GM23338 (cell line): ENCODE measurements around the gene ADD1. TPM values are rescaled to one million over a fixed set of nuclear protein-coding genes. Genes with fewer than 3 reads are reported as not detected.

Source experiments
- ATAC-seq: fragments of 200-7000 bp; cut with Tn5 transposase; 3 replicates; pipeline ENCODE4 v1.9.1; 2020
- DNase-seq: peaks from one replicate; pipeline ENCODE4 v3.0.0-alpha.2; 2015; ENCODE audit warnings: low spot score
- H2AFZ ChIP-seq: fragments of 200-600 bp; sonication (generic); 2 replicates; pipeline ENCODE4 v1.8.0; 2016; ENCODE audit warnings: antibody characterized with exemption, mild to moderate bottlenecking, moderate library complexity
- H3F3A ChIP-seq: fragments of 200-600 bp; sonication (generic); replicated peaks from 2 replicates; pipeline ENCODE4 v1.8.0; 2017; ENCODE audit warnings: antibody characterized with exemption, mixed run types, low read depth
- H3K27ac ChIP-seq: fragments of 200-600 bp; sonication (generic); 2 replicates; pipeline ENCODE4 v1.6.1; 2016; ENCODE audit warnings: low read depth
- H3K27me3 ChIP-seq: fragments of 200-600 bp; sonication (generic); 2 replicates; pipeline ENCODE4 v1.8.0; 2016; ENCODE audit warnings: mild to moderate bottlenecking, mixed run types, moderate library complexity; ENCODE audit not compliant: insufficient read depth
- H3K36me3 ChIP-seq: fragments of 200-600 bp; sonication (generic); 2 replicates; pipeline ENCODE4 v1.8.0; 2016; ENCODE audit warnings: mild to moderate bottlenecking; ENCODE audit not compliant: insufficient read depth
- H3K4me1 ChIP-seq: fragments of 200-600 bp; sonication (generic); 2 replicates; pipeline ENCODE4 v1.8.0; 2016; ENCODE audit warnings: mild to moderate bottlenecking, moderate library complexity; ENCODE audit not compliant: insufficient read depth
- H3K4me2 ChIP-seq: fragments of 200-600 bp; sonication (generic); 2 replicates; pipeline ENCODE4 v1.7.1; 2017; ENCODE audit warnings: mixed run types
- H3K4me3 ChIP-seq: fragments of 200-600 bp; sonication (generic); 2 replicates; pipeline ENCODE4 v1.6.1; 2016; ENCODE audit warnings: mixed run types
- H3K79me2 ChIP-seq: fragments of 200-600 bp; sonication (generic); replicated peaks from 2 replicates; pipeline ENCODE4 v1.8.0; 2017; ENCODE audit warnings: mild to moderate bottlenecking; ENCODE audit not compliant: insufficient read depth
- H3K9me2 ChIP-seq: fragments of 200-600 bp; sonication (generic); 2 replicates; pipeline ENCODE4 v1.8.0; 2017; ENCODE audit not compliant: insufficient read depth
- H4K20me1 ChIP-seq: fragments of 200-600 bp; sonication (generic); replicated peaks from 2 replicates; pipeline ENCODE4 v1.8.0; 2017; ENCODE audit warnings: mild to moderate bottlenecking; ENCODE audit not compliant: insufficient read depth
- H3K27ac Mint-ChIP-seq: 2 replicates; pipeline ENCODE4 v1.8.0; 2020; ENCODE audit warnings: inconsistent platforms, mild to moderate bottlenecking, moderate library complexity, mixed read lengths
- H3K27me3 Mint-ChIP-seq: 3 replicates; pipeline ENCODE4 v1.8.0; 2022; ENCODE audit warnings: low read depth, mild to moderate bottlenecking, moderate library complexity, mixed read lengths, inconsistent platforms; ENCODE audit not compliant: insufficient read depth, poor library complexity
- H3K36me3 Mint-ChIP-seq: 3 replicates; pipeline ENCODE4 v1.8.0; 2021; ENCODE audit warnings: low read depth, mild to moderate bottlenecking, inconsistent platforms, moderate library complexity, mixed read lengths
- H3K4me1 Mint-ChIP-seq: 3 replicates; pipeline ENCODE4 v1.8.0; 2020; ENCODE audit warnings: mild to moderate bottlenecking, inconsistent platforms, mixed read lengths
- H3K4me3 Mint-ChIP-seq: 3 replicates; pipeline ENCODE4 v1.8.0; 2021; ENCODE audit warnings: moderate library complexity, mild to moderate bottlenecking, inconsistent platforms, mixed read lengths
- H3K9me3 Mint-ChIP-seq: 3 replicates; pipeline ENCODE4 v1.8.0; 2020; ENCODE audit warnings: moderate library complexity, mild to moderate bottlenecking, inconsistent platforms, mixed read lengths
- EZH2 ChIP-seq: fragments of 200-600 bp; sonication (generic); IDR thresholded peaks from one replicate; pipeline ENCODE4 v1.8.0; 2017; ENCODE audit warnings: antibody characterized with exemption, mild to moderate bottlenecking, low read depth; ENCODE audit not compliant: unreplicated experiment
- EZH2phosphoT487 ChIP-seq: fragments of 200-600 bp; sonication (generic); IDR thresholded peaks from one replicate; pipeline ENCODE4 v1.8.1; 2018; ENCODE audit warnings: antibody characterized with exemption; ENCODE audit not compliant: unreplicated experiment
- JUNB ChIP-seq: IDR thresholded peaks from one replicate; pipeline ENCODE4 v1.6.1; 2016; ENCODE audit warnings: antibody characterized with exemption; ENCODE audit not compliant: unreplicated experiment
- NANOG ChIP-seq: IDR thresholded peaks from 2 replicates; pipeline ENCODE4 v1.6.1; 2016; ENCODE audit warnings: antibody characterized with exemption, borderline replicate concordance
- POLR2AphosphoS5 ChIP-seq: IDR thresholded peaks from 2 replicates; pipeline ENCODE4 v1.6.1; 2016; ENCODE audit warnings: antibody characterized with exemption, low read depth
- ZNF114 ChIP-seq: fragments of 250-450 bp; sonication (Bioruptor Pico); IDR thresholded peaks from 2 replicates; pipeline ENCODE4 v1.5.0; 2020; ENCODE audit warnings: mild to moderate bottlenecking, moderate library complexity
- ZNF462 ChIP-seq: fragments of 250-450 bp; sonication (Bioruptor Pico); IDR thresholded peaks from 2 replicates; pipeline ENCODE4 v1.5.0; 2020; ENCODE audit warnings: mild to moderate bottlenecking, moderate library complexity
- polyA plus RNA-seq: library from polyadenylated mRNA; unstranded; fragments of >200 nt; fragmentation: Nextera tagmentation; extraction: Ambion mirVana; gene quantifications from 2 replicates; pipeline ENCODE4 v1.2.1, GENCODE V29; 2016
- total RNA-seq: library from RNA; depleted of rRNA; stranded (reverse); fragments of >200 nt; shearing (Covaris generic); gene quantifications from 2 replicates; pipeline ENCODE4 v1.2.3, GENCODE V29; 2014
- TF ChIP-seq, protein P1 (sequence below), 2 experiments: fragments of 200-600 bp in 1 of 2; sonication (generic) in 1 of 2; conservative IDR thresholded peaks; 2 replicates each; pipeline versions ENCODE4 v1.5.1 to v1.6.1; 2016 to 2017; ENCODE audit warnings: antibody characterized with exemption in 2 of 2, low read depth in 2 of 2, mild to moderate bottlenecking in 2 of 2, moderate library complexity in 1 of 2
- TF ChIP-seq, protein P2 (sequence below): IDR thresholded peaks from one replicate; pipeline ENCODE4 v1.6.1; 2018; ENCODE audit warnings: antibody characterized with exemption; ENCODE audit not compliant: unreplicated experiment

Gene ADD1
- total and polyA plus RNA-seq, 2 experiments from 2014 or later = 126 to 144 TPM

GRCh38 chr4:2827874-2828751, 15.5 kb upstream of the ADD1 start:
- Mint-ChIP-seq H3K9me3 (peaks cover 3% of the 10 kb centered on the region; the same call in 2 of the 3 replicates), H3K4me3 (no peak overlapping the region), H3K4me1 (no peaks in the 10 kb centered on the region), H3K36me3 (peaks cover 36% of the 10 kb centered on the region), H3K27me3 (peaks cover 2% of the 10 kb centered on the region), H3K27ac (no peak overlapping the region)
- H2AFZ ChIP-seq = no peak overlapping the region
- TF ChIP-seq POLR2AphosphoS5 (no peak), EZH2phosphoT487 (no peak)
- H3K27ac ChIP-seq = no peak overlapping the region
- H4K20me1 ChIP-seq = no peaks in the 10 kb centered on the region
- H3K36me3 ChIP-seq = no peaks in the 10 kb centered on the region
- DNase-seq = no peak
- no peaks in the 10 kb centered on the region for H3K79me2 ChIP-seq
- H3K9me2 ChIP-seq = no peaks in the 10 kb centered on the region
- no peak overlapping the region for H3K4me3 ChIP-seq
- no peaks in the 10 kb centered on the region for H3K27me3 ChIP-seq
- H3K4me1 ChIP-seq = no peaks in the 10 kb centered on the region
- ATAC-seq = no peak
- H3F3A ChIP-seq = 0 out of 2 replicates have a peak, but pooled peaks cover 7% of the 10 kb centered on the region
- H3K4me2 ChIP-seq = no peak overlapping the region

DNA sequence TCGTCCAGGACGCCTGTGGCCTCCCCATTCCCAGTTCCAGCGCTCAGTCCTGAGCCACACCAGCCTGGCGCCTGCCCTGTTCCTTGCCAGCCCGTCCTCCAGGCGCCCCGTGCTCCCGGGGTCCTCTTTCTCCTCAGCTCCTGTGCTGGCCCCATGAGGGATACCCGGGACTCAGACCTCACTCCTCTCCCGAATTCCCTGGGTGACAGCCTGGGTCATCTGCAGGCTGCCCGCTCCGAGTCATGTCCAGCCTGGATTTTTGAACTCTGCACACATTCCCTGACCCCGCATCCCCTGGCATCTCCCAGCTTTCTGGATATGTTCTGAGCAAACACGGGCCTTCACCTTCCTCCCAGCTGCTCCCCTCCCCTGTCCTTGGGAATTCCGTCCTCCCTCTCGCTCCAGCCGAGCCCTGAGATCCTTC, 14.9 kb upstream of the ADD1 start:
- no peaks in the 10 kb centered on the region for H3K79me2 ChIP-seq
- H2AFZ ChIP-seq = no peak overlapping the region
- H3K4me2 ChIP-seq = no peak overlapping the region
- DNase-seq = no peak
- Mint-ChIP-seq H3K4me3 (no peak overlapping the region), H3K9me3 (peaks cover 3% of the 10 kb centered on the region; the same call in 2 of the 3 replicates), H3K36me3 (peaks cover 40% of the 10 kb centered on the region), H3K27ac (0 out of 2 replicates have a peak overlapping the region, but pooled peaks have one; percentile 46), H3K27me3 (peaks cover 2% of the 10 kb centered on the region), H3K4me1 (no peaks in the 10 kb centered on the region)
- no peaks in the 10 kb centered on the region for H4K20me1 ChIP-seq
- H3F3A ChIP-seq = 0 out of 2 replicates have a peak, but pooled peaks cover 7% of the 10 kb centered on the region
- no peaks in the 10 kb centered on the region for H3K27me3 ChIP-seq
- no peaks in the 10 kb centered on the region for H3K4me1 ChIP-seq
- no peaks in the 10 kb centered on the region for H3K9me2 ChIP-seq
- H3K27ac ChIP-seq = no peak overlapping the region
- H3K4me3 ChIP-seq = no peak overlapping the region
- ATAC-seq = no peak
- H3K36me3 ChIP-seq = no peaks in the 10 kb centered on the region
- TF ChIP-seq POLR2AphosphoS5 (no peak), JUNB (no peak), ZNF114 (CRISPR knock-in tag) (no peak), EZH2 (no peak), ZNF462 (CRISPR knock-in tag) (no peak), NANOG (no peak)
- TF ChIP-seq, protein P1, sequence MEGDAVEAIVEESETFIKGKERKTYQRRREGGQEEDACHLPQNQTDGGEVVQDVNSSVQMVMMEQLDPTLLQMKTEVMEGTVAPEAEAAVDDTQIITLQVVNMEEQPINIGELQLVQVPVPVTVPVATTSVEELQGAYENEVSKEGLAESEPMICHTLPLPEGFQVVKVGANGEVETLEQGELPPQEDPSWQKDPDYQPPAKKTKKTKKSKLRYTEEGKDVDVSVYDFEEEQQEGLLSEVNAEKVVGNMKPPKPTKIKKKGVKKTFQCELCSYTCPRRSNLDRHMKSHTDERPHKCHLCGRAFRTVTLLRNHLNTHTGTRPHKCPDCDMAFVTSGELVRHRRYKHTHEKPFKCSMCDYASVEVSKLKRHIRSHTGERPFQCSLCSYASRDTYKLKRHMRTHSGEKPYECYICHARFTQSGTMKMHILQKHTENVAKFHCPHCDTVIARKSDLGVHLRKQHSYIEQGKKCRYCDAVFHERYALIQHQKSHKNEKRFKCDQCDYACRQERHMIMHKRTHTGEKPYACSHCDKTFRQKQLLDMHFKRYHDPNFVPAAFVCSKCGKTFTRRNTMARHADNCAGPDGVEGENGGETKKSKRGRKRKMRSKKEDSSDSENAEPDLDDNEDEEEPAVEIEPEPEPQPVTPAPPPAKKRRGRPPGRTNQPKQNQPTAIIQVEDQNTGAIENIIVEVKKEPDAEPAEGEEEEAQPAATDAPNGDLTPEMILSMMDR (conservative IDR thresholded peaks at IDR 0.05; ENCODE audit: low read depth in 2 of 2) = no peak
- TF ChIP-seq, protein P2, sequence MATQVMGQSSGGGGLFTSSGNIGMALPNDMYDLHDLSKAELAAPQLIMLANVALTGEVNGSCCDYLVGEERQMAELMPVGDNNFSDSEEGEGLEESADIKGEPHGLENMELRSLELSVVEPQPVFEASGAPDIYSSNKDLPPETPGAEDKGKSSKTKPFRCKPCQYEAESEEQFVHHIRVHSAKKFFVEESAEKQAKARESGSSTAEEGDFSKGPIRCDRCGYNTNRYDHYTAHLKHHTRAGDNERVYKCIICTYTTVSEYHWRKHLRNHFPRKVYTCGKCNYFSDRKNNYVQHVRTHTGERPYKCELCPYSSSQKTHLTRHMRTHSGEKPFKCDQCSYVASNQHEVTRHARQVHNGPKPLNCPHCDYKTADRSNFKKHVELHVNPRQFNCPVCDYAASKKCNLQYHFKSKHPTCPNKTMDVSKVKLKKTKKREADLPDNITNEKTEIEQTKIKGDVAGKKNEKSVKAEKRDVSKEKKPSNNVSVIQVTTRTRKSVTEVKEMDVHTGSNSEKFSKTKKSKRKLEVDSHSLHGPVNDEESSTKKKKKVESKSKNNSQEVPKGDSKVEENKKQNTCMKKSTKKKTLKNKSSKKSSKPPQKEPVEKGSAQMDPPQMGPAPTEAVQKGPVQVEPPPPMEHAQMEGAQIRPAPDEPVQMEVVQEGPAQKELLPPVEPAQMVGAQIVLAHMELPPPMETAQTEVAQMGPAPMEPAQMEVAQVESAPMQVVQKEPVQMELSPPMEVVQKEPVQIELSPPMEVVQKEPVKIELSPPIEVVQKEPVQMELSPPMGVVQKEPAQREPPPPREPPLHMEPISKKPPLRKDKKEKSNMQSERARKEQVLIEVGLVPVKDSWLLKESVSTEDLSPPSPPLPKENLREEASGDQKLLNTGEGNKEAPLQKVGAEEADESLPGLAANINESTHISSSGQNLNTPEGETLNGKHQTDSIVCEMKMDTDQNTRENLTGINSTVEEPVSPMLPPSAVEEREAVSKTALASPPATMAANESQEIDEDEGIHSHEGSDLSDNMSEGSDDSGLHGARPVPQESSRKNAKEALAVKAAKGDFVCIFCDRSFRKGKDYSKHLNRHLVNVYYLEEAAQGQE = no peak
